K562 (cell line): ENCODE results near the gene SCG2. TPM values are rescaled to one million over a fixed set of nuclear protein-coding genes. Genes with fewer than 3 reads are reported as not detected.

ENCODE experiments used
- ATAC-seq: fragments of 200-7000 bp; cut with Tn5 transposase; 3 replicates; pipeline ENCODE4 v1.9.1; 2020; ENCODE audit warnings: moderate library complexity
- Bru-seq: library from RNA; stranded (reverse); fragments of 400-500 nt; gene quantifications from one replicate; lab custom pipeline; 2021; lab: Mats Ljungman, UMichigan
- BruChase-seq, 2 experiments: library from RNA; stranded (reverse); fragments of 400-500 nt; gene quantifications; one replicate each; lab custom pipeline; 2021; lab: Mats Ljungman, UMichigan
- BruUV-seq: library from RNA; stranded (reverse); fragments of 400-500 nt; replicated peaks from 2 replicates; lab custom pipeline; 2021; lab: Mats Ljungman, UMichigan
- CTCF ChIA-PET: fragments of 300-600 bp; formaldehyde crosslinking; extraction: SDS; loops from one replicate; lab custom pipeline; 2021; ENCODE audit warnings: low intra/inter-chr PET ratio; lab: Yijun Ruan, JAX
- POLR2A ChIA-PET: fragments of 300-600, 350-650 bp; sonication (Branson Sonifier 250); formaldehyde crosslinking; extraction: SDS; loops from one replicate; lab custom pipeline; 2021; ENCODE audit warnings: antibody characterized with exemption, inconsistent platforms; lab: Yijun Ruan, JAX
- DNase-seq, 4 experiments: peaks; one replicate each; pipeline versions ENCODE4 v3.0.0 to v3.0.0-alpha.2; 2011 to 2018; ENCODE audit warnings: low spot score in 3 of 4, mixed read lengths in 3 of 4; ENCODE audit errors: extremely low read depth in 1 of 4
- FAIRE-seq: peaks from 2 replicates; lab custom pipeline; 2011; peaks lifted over from hg19 to GRCh38; lab: Jason Lieb, UNC
- H2AFZ ChIP-seq: 2 replicates; pipeline ENCODE4 v1.6.0; 2011; ENCODE audit warnings: low read depth, low read length, control low read depth, inconsistent platforms
- H3K27ac ChIP-seq: fragments of 200-600 bp; 3 replicates; pipeline ENCODE4 v1.8.0; 2011; ENCODE audit warnings: low read depth, mild to moderate bottlenecking, control low read depth, inconsistent platforms, low read length, moderate library complexity, mixed read lengths; ENCODE audit errors: extremely low read depth
- H3K27me3 ChIP-seq, 2 experiments: fragments of 300-600 bp in 1 of 2; 2 replicates in 1 of 2; 3 replicates in 1 of 2; pipeline versions ENCODE4 v1.6.0 to v1.8.0; 2011; ENCODE audit warnings: inconsistent platforms in 2 of 2, low read length in 2 of 2, mild to moderate bottlenecking in 1 of 2, mixed read lengths in 1 of 2, moderate library complexity in 1 of 2; ENCODE audit not compliant: control insufficient read depth in 2 of 2, insufficient read depth in 2 of 2
- H3K36me3 ChIP-seq: fragments of 300-600 bp; 3 replicates; pipeline ENCODE4 v1.8.0; 2011; ENCODE audit warnings: mild to moderate bottlenecking, low read length, inconsistent platforms; ENCODE audit not compliant: control insufficient read depth, insufficient read depth
- H3K4me1 ChIP-seq, 2 experiments: fragments of 200-600 bp in 1 of 2; replicated peaks in 1 of 2; 2 replicates in 1 of 2; 3 replicates in 1 of 2; pipeline versions ENCODE4 v1.5.1 to v1.8.0; 2011; ENCODE audit warnings: inconsistent platforms in 2 of 2, low read length in 2 of 2, mild to moderate bottlenecking in 1 of 2, mixed read lengths in 1 of 2, moderate library complexity in 1 of 2; ENCODE audit not compliant: control insufficient read depth in 2 of 2, insufficient read depth in 2 of 2
- H3K4me2 ChIP-seq: 2 replicates; pipeline ENCODE4 v1.6.1; 2011; ENCODE audit warnings: low read length, control low read depth, inconsistent platforms, mixed read lengths; ENCODE audit not compliant: insufficient read depth
- H3K4me3 ChIP-seq: fragments of 200-600 bp; sonication (generic), shearing (Covaris generic); 2 replicates; pipeline ENCODE4 v1.5.1; 2016; ENCODE audit warnings: control low read depth, inconsistent platforms
- H3K79me2 ChIP-seq: fragments of 200-600 bp; 3 replicates; pipeline ENCODE4 v1.8.0; 2011; ENCODE audit warnings: low read length, inconsistent platforms; ENCODE audit not compliant: control insufficient read depth, insufficient read depth
- H3K9ac ChIP-seq, 2 experiments: 2 replicates each; pipeline versions ENCODE4 v1.6.0 to v1.6.1; 2011; ENCODE audit warnings: low read depth in 2 of 2, low read length in 2 of 2, control low read depth in 1 of 2, inconsistent platforms in 1 of 2, mild to moderate bottlenecking in 1 of 2, mixed read lengths in 1 of 2; ENCODE audit not compliant: insufficient read depth in 1 of 2
- H3K9me1 ChIP-seq: one replicate; pipeline ENCODE4 v1.6.0; 2011; ENCODE audit warnings: inconsistent platforms, mild to moderate bottlenecking, low read length, moderate library complexity; ENCODE audit not compliant: control insufficient read depth, insufficient read depth
- H3K9me3 ChIP-seq: replicated peaks from 2 replicates; pipeline ENCODE4 v1.5.1; 2011; ENCODE audit warnings: low read depth, low read length, inconsistent platforms; ENCODE audit not compliant: control insufficient read depth, insufficient read depth
- H4K20me1 ChIP-seq: replicated peaks from 2 replicates; pipeline ENCODE4 v1.6.1; 2011; ENCODE audit warnings: low read length, inconsistent platforms, mixed read lengths; ENCODE audit not compliant: control insufficient read depth, insufficient read depth
- ATF7 ChIP-seq: fragments of 450-650 bp; IDR thresholded peaks from 2 replicates; pipeline ENCODE4 v1.7.1; 2014; ENCODE audit warnings: mild to moderate bottlenecking, moderate library complexity
- EHMT2 ChIP-seq: fragments of 450-650 bp; IDR thresholded peaks from 2 replicates; pipeline ENCODE4 v1.6.1; 2018; ENCODE audit warnings: antibody characterized with exemption
- RNF219 ChIP-seq: fragments of 250-450 bp; sonication (Bioruptor Pico); IDR thresholded peaks from 2 replicates; pipeline ENCODE4 v1.5.0; 2022; ENCODE audit warnings: mild to moderate bottlenecking
- SMARCB1 ChIP-seq: IDR thresholded peaks from 2 replicates; pipeline ENCODE4 v1.6.1; 2011; ENCODE audit warnings: improper control_type of control experiment, low read depth; ENCODE audit not compliant: insufficient read length
- WGBS: fragments of 100-300 bp; shearing (Covaris generic); methylation state at CpG from one replicate; pipeline ENCODE4 v1.1.6; 2016; ENCODE audit warnings: low coverage, mixed read lengths; ENCODE audit not compliant: insufficient coverage; ENCODE audit errors: missing lambda C conversion rate; 5-methylcytosine and 5-hydroxymethylcytosine counted together
- in situ Hi-C: fragments of 300-500 bp; cut with MboI; formaldehyde crosslinking; loops from 4 replicates; pipeline ENCODE4 v1.15.0; 2018; ENCODE audit warnings: inconsistent platforms, mixed read lengths
- intact Hi-C: fragments of 100-400 bp; cut with micrococcal nuclease; formaldehyde crosslinking; loops from 2 replicates; pipeline ENCODE4 v1.14.2; 2022
- long read RNA-seq, 3 experiments: library from polyadenylated mRNA in 2 of 3; library from RNA in 1 of 3; unstranded in 2 of 3; stranded (forward) in 1 of 3; transcript quantifications; one replicate each; pipeline ENCODE4 v2.0.0, GENCODE V29; 2019 to 2022
- polyA minus RNA-seq, 3 experiments: library from RNA; depleted of rRNA, polyadenylated mRNA; stranded (reverse); fragments of >200 nt; gene quantifications; 2 replicates each; pipeline ENCODE4 v1.2.3, GENCODE V29; 2011
- polyA plus RNA-seq, 8 experiments: library from polyadenylated mRNA; depleted of rRNA in 4 of 8; stranded (reverse) in 5 of 8; unstranded in 3 of 8; fragments of >200 nt; fragmentation: Nextera tagmentation in 2 of 8; fragmentation: Illumina TruSeq in 1 of 8; extraction: Ambion mirVana in 2 of 8; extraction: Trizol in 1 of 8; gene quantifications; 2 replicates each; pipeline versions ENCODE4 v1.2.1 to v1.2.3, GENCODE V29; 2011 to 2014; ENCODE audit warnings: inconsistent platforms in 1 of 8, missing spikeins in 1 of 8
- total RNA-seq, 7 experiments: library from RNA; depleted of rRNA in 6 of 7; stranded (reverse); fragments of >200 nt in 6 of 7; fragmentation: Illumina TruSeq in 2 of 7; extraction: Trizol in 2 of 7; gene quantifications; 2 replicates each; pipeline versions ENCODE4 v1.2.1 to v1.2.3, GENCODE V29; 2011 to 2021; ENCODE audit warnings: low replicate concordance in 1 of 7
- TF ChIP-seq, protein P1 (sequence below), 2 experiments: fragments of 450-650 bp in 1 of 2; sonication (generic) in 1 of 2; formaldehyde crosslinking in 1 of 2; IDR thresholded peaks in 1 of 2; conservative IDR thresholded peaks in 1 of 2; 2 replicates each; pipeline versions ENCODE4 v1.6.1 to v1.8.1; 2016 to 2023; ENCODE audit warnings: mild to moderate bottlenecking in 2 of 2, moderate library complexity in 2 of 2, inconsistent platforms in 1 of 2, missing genetic modification reagents in 1 of 2

The SCG2 gene, protein sequence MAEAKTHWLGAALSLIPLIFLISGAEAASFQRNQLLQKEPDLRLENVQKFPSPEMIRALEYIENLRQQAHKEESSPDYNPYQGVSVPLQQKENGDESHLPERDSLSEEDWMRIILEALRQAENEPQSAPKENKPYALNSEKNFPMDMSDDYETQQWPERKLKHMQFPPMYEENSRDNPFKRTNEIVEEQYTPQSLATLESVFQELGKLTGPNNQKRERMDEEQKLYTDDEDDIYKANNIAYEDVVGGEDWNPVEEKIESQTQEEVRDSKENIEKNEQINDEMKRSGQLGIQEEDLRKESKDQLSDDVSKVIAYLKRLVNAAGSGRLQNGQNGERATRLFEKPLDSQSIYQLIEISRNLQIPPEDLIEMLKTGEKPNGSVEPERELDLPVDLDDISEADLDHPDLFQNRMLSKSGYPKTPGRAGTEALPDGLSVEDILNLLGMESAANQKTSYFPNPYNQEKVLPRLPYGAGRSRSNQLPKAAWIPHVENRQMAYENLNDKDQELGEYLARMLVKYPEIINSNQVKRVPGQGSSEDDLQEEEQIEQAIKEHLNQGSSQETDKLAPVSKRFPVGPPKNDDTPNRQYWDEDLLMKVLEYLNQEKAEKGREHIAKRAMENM
- 0.14 and 0.81 TPM in 2 replicates for total RNA-seq (2011; cell fraction: chromatin; rRNA removed; ENCODE audit: low replicate concordance)
- total RNA-seq (2011; cell fraction: nucleolus; rRNA removed): 0.13 TPM in 1 of 2 replicates, not detected in the other
- total RNA-seq (2011; cell fraction: nucleoplasm; rRNA removed): 0.29 and 0.38 TPM in 2 replicates
- 1.1 TPM in 2 replicates for total RNA-seq (2014; rRNA removed)
- 1.4 and 1.6 TPM in 2 replicates for total RNA-seq (2014; rRNA removed; fragmentation: Illumina TruSeq; extraction: Trizol)
- 1.4 and 1.5 TPM in 2 replicates for total RNA-seq (2015; rRNA removed; fragmentation: Illumina TruSeq; extraction: Trizol)
- 0.49 and 0.78 TPM in 2 replicates for total RNA-seq (2021)
- polyA plus RNA-seq (2011; rRNA removed): 0.07 and 0.11 TPM in 2 replicates
- not detected in 2 replicates for polyA plus RNA-seq (2011; cell fraction: cytosol; rRNA removed)
- polyA plus RNA-seq (2011; cell fraction: nucleus; rRNA removed): 0.10 and 0.28 TPM in 2 replicates
- 0.66 and 0.78 TPM in 2 replicates for polyA plus RNA-seq (2012)
- 1.1 and 1.4 TPM in 2 replicates for polyA plus RNA-seq (2014; fragmentation: Illumina TruSeq; extraction: Trizol)
- under 1 TPM; 0.37 to 0.38 TPM for polyA plus RNA-seq (2014; fragmentation: Nextera tagmentation; extraction: Ambion mirVana)
- 0.98 and 1.5 TPM in 2 replicates for polyA plus RNA-seq (2014; rRNA removed)
- polyA minus RNA-seq (2011; rRNA and poly(A)+ RNA removed): 0.09 and 0.11 TPM in 2 replicates
- polyA minus RNA-seq (2011; cell fraction: cytosol; rRNA and poly(A)+ RNA removed): not detected in 2 replicates
- not detected in 2 replicates for polyA minus RNA-seq (2011; cell fraction: nucleus; rRNA and poly(A)+ RNA removed)
- percentile 44 among the genes with signal in this experiment for Bru-seq, nascent RNA
- percentile 53 among the genes with signal in this experiment for BruChase-seq, experiment 1, labeled RNA remaining after a 2-hour chase
- percentile 52 among the genes with signal in this experiment for BruChase-seq, experiment 2, labeled RNA remaining after a 6-hour chase
- long read RNA-seq, experiment 1: 0 reads
- long read RNA-seq, experiment 2: 0 reads
- long read RNA-seq, experiment 3: 0 reads

DNA sequence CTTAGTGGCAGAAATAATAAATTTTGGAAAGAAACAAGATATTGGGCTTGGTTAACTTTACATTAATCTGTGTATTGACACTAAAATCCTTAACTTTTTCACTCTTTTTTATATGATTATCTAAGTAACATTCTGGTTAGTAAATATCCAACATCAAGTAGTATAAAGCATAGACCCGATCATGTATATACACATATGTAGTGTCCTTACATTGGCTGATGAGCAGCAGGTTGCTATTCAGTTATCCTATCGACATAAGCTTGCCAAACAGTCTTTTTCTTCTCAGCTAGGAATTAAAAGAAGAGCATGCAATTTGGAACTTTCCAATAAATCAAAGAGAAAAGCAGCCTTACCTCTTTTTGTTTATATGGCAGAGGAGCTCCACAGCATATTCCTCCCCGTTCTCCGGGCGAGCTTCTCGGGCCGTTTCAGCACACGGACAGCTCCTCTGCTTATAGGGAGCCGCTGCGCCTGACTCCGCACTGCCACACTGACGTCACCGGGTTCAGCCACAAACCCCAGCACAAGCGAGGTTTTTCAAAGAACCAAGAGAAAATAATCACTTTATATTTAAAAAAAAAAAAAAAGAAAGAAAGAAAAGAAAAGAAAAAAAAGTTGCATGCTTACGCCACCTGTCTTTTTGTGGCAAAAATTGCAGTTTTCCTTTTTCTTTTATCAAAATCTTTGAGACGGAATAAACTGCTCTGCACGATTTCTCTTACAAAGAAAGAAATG is at the start of gene SCG2:
Gene SCG2 (minus strand): TSS at position 430 of the 735 bp plus-strand sequence. CDS start 3,079 bp downstream, outside the sequence.
- POLR2A ChIA-PET: no interaction called here
- CTCF ChIA-PET: no interaction called here
- in situ Hi-C loops: no loop called here
- no peaks in the 10 kb centered on the region for H3K9me1 ChIP-seq
- DNase-seq (peak; percentile 9 to 51 (median 30)), FAIRE-seq (no peak), ATAC-seq (peak; percentile 92)
- H2AFZ ChIP-seq: no peak within 1 kb of the TSS
- no peaks in the 10 kb centered on the region for H3K36me3 ChIP-seq
- no peak within 1 kb of the TSS for H3K9ac ChIP-seq
- 4% methylated on average over 15 of the region's 17 CpGs for WGBS
- no peak within 1 kb of the TSS for H3K4me2 ChIP-seq
- BruUV-seq: no TSS peak
- no peaks in the 10 kb centered on the region for H3K4me1 ChIP-seq
- no peaks in the 10 kb centered on the region for H3K79me2 ChIP-seq
- intact Hi-C loops: no loop called here
- H3K9me3 ChIP-seq: no peaks in the 10 kb centered on the region
- H3K27me3 ChIP-seq: no peaks in the 10 kb centered on the region; a peak in 1 of 5 replicates
- no peak within 1 kb of the TSS for H3K4me3 ChIP-seq
- no peak within 1 kb of the TSS for H3K27ac ChIP-seq
- H4K20me1 ChIP-seq: no peaks in the 10 kb centered on the region
- TF ChIP-seq SMARCB1: no peak
- TF ChIP-seq ATF7: peak; percentile 86; the same call in 1 of the 2 replicates
- TF ChIP-seq EHMT2: peak; percentile 91
- TF ChIP-seq RNF219 (CRISPR knock-in tag): no peak
- TF ChIP-seq, protein P1, sequence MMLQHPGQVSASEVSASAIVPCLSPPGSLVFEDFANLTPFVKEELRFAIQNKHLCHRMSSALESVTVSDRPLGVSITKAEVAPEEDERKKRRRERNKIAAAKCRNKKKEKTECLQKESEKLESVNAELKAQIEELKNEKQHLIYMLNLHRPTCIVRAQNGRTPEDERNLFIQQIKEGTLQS (IDR thresholded peaks at IDR 0.05): peak; percentile 69
- TF ChIP-seq, protein P1 (CRISPR knock-in tag; conservative IDR thresholded peaks at IDR 0.05): no peak
